GM18870 (cell line): ENCODE measurements around the gene SH2D6.

Experiments used
- ATAC-seq: cut with Tn5 transposase; IDR thresholded peaks from one replicate; pipeline ENCODE4 v1.9.1; 2021; ENCODE audit warnings: moderate library complexity; ENCODE audit not compliant: unreplicated experiment

The SH2D6 gene

GRCh38 chr2:85421260-85422071 lies 3.0 kb downstream of the SH2D6 start:
- ATAC-seq: no peak

GRCh38 chr2:85422072-85422457 lies 3.6 kb downstream of the SH2D6 start:
- no peak for ATAC-seq

GRCh38 chr2:85423525-85423924 lies 5.0 kb downstream of the SH2D6 start:
- ATAC-seq: no peak

GRCh38 chr2:85425588-85425987 lies 7.1 kb downstream of the SH2D6 start:
- ATAC-seq: no peak

- no peak for ATAC-seq
Measured at GRCh38 chr2:85427300-85427835, 8.9 kb downstream of the SH2D6 start.

- no peak for ATAC-seq
Measured at GRCh38 chr2:85428343-85428881, 9.9 kb downstream of the SH2D6 start.

- ATAC-seq: no peak
Measured at GRCh38 chr2:85429213-85429923, 10.9 kb downstream of the SH2D6 start.

- ATAC-seq: no peak
Measured at GRCh38 chr2:85429924-85430289, 11.4 kb downstream of the SH2D6 start.

- no peak for ATAC-seq
Measured at GRCh38 chr2:85430752-85431569, 12.4 kb downstream of the SH2D6 start.

- no peak for ATAC-seq
Measured at GRCh38 chr2:85431570-85432205, 13.2 kb downstream of the SH2D6 start.

- ATAC-seq: no peak
Measured at GRCh38 chr2:85433511-85434089, 15.1 kb downstream of the SH2D6 start.

- no peak for ATAC-seq
Measured at GRCh38 chr2:85434696-85435095, 16.2 kb downstream of the SH2D6 start.

- no peak for ATAC-seq
Measured at GRCh38 chr2:85435220-85435958, 16.9 kb downstream of the SH2D6 start.

- ATAC-seq: no peak
Measured at GRCh38 chr2:85435981-85436835, 17.7 kb downstream of the SH2D6 start.

- ATAC-seq: no peak
Measured at GRCh38 chr2:85436836-85437487, 18.4 kb downstream of the SH2D6 start.

- peak; percentile 57 for ATAC-seq
Measured at GRCh38 chr2:85437488-85438200, 19.1 kb downstream of the SH2D6 start.

GRCh38 chr2:85438201-85439024 lies 19.9 kb downstream of the SH2D6 start:
- no peak for ATAC-seq
